ENCODE results near the gene EXOC6. TPM values are rescaled to one million over a fixed set of nuclear protein-coding genes. Genes with fewer than 3 reads are reported as not detected.

EXOC6 gene
- total RNA-seq, 1 experiment from 2014 or later: 12.9 TPM

DNA sequence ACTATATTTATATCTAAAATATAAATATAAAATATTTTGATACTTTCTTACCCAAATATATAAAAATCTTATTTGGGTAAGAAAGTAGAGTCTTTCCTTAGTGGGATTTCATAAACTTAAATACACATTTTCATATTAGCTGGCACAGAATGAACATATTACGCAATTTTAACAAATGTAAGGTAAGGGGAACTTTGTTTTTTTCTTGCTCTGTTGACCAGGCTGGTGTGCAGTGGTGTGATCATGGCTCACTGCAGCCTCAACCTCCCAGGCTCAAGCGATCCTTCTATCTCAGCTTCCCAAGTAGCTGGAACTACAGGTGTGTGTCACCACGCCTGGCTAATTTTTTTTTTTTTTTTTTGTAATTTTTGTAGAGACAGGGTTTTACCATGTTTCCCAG is 243.6 kb downstream of the EXOC6 start:
- intact Hi-C loops (cut with micrococcal nuclease): no loop called here
- no peak overlapping the region for H3K9ac ChIP-seq (ENCODE audit: low read length)
- H3K4me2 ChIP-seq (ENCODE audit: low read length): no peak overlapping the region
- ATAC-seq (no peak), DNase-seq (ENCODE audit: low read depth, low spot score) (no peak)
- H3K4me3 ChIP-seq (replicated peaks in 1 of 2; ENCODE audit: low read depth in 1 of 2, low read length in 2 of 2): no peak overlapping the region
- no peaks in the 10 kb centered on the region for H3K4me1 ChIP-seq (ENCODE audit: control insufficient read depth in 1 of 2, insufficient read depth in 2 of 2, low read length in 2 of 2)
- no TSS peak for BruUV-seq (replicated peaks)
- H3K36me3 ChIP-seq (ENCODE audit: control insufficient read depth in 1 of 2, insufficient read depth in 2 of 2, low read length in 2 of 2): no peaks in the 10 kb centered on the region
- ChIA-PET RAD21 (ENCODE audit: low non-redundant PET in 1 of 2, low total read pairs in 2 of 2, uncharacterized antibody in 2 of 2, unreplicated experiment in 2 of 2) (no interaction called here), POLR2A (no interaction called here), CTCF (no interaction called here)
- TF ChIP-seq REST (IDR thresholded peaks at IDR 0.05; ENCODE audit: low read depth): no peak
- no peak for TF ChIP-seq TCF7L2 (IDR thresholded peaks at IDR 0.05; ENCODE audit: borderline replicate concordance, extremely low read depth, insufficient read depth, insufficient read length)
- TF ChIP-seq SRF (IDR thresholded peaks at IDR 0.05; ENCODE audit: low read depth): no peak
- no peak for TF ChIP-seq SIN3A (IDR thresholded peaks at IDR 0.05; ENCODE audit: low read depth)
- TF ChIP-seq, protein P1, sequence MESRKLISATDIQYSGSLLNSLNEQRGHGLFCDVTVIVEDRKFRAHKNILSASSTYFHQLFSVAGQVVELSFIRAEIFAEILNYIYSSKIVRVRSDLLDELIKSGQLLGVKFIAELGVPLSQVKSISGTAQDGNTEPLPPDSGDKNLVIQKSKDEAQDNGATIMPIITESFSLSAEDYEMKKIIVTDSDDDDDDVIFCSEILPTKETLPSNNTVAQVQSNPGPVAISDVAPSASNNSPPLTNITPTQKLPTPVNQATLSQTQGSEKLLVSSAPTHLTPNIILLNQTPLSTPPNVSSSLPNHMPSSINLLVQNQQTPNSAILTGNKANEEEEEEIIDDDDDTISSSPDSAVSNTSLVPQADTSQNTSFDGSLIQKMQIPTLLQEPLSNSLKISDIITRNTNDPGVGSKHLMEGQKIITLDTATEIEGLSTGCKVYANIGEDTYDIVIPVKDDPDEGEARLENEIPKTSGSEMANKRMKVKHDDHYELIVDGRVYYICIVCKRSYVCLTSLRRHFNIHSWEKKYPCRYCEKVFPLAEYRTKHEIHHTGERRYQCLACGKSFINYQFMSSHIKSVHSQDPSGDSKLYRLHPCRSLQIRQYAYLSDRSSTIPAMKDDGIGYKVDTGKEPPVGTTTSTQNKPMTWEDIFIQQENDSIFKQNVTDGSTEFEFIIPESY (IDR thresholded peaks at IDR 0.05; ENCODE audit: extremely low read depth, insufficient replicate concordance, low read length): no peak
- TF ChIP-seq ELF1 (IDR thresholded peaks at IDR 0.05; ENCODE audit: borderline replicate concordance, low read depth): no peak
- no peak for TF ChIP-seq ZFX (IDR thresholded peaks at IDR 0.05)
- no peak for TF ChIP-seq SP1 (IDR thresholded peaks at IDR 0.05; ENCODE audit: low read depth)
- TF ChIP-seq YY1 (IDR thresholded peaks at IDR 0.05; ENCODE audit: extremely low read depth, insufficient replicate concordance, low read depth, low read length): no peak
- TF ChIP-seq EZH2phosphoT487 (IDR thresholded peaks at IDR 0.05; ENCODE audit: borderline replicate concordance): no peak
- no peak for TF ChIP-seq EGR1 (IDR thresholded peaks at IDR 0.05; ENCODE audit: low read depth)
- TF ChIP-seq, protein P2, sequence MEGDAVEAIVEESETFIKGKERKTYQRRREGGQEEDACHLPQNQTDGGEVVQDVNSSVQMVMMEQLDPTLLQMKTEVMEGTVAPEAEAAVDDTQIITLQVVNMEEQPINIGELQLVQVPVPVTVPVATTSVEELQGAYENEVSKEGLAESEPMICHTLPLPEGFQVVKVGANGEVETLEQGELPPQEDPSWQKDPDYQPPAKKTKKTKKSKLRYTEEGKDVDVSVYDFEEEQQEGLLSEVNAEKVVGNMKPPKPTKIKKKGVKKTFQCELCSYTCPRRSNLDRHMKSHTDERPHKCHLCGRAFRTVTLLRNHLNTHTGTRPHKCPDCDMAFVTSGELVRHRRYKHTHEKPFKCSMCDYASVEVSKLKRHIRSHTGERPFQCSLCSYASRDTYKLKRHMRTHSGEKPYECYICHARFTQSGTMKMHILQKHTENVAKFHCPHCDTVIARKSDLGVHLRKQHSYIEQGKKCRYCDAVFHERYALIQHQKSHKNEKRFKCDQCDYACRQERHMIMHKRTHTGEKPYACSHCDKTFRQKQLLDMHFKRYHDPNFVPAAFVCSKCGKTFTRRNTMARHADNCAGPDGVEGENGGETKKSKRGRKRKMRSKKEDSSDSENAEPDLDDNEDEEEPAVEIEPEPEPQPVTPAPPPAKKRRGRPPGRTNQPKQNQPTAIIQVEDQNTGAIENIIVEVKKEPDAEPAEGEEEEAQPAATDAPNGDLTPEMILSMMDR (IDR thresholded peaks at IDR 0.05 in 2 of 3, conservative IDR thresholded peaks at IDR 0.05 in 1 of 3; ENCODE audit: borderline replicate concordance in 1 of 3, insufficient read depth in 1 of 3, low read depth in 2 of 3, low read length in 2 of 3): no peak
- TF ChIP-seq POLR2AphosphoS5 (IDR thresholded peaks at IDR 0.05; ENCODE audit: low read depth, low read length): no peak
- no peak for TF ChIP-seq ZNF274 (IDR thresholded peaks at IDR 0.05; ENCODE audit: low read depth, low read length)
- TF ChIP-seq POLR2A (IDR thresholded peaks at IDR 0.05; ENCODE audit: borderline replicate concordance, extremely low read depth, insufficient read depth, insufficient read length): no peak
- H3K79me2 ChIP-seq (ENCODE audit: insufficient read depth, low read length): no peaks in the 10 kb centered on the region
- H2AFZ ChIP-seq (ENCODE audit: low read depth, low read length, poor library complexity, severe bottlenecking): no peak overlapping the region
- no peaks in the 10 kb centered on the region for H3K9me3 ChIP-seq (ENCODE audit: control insufficient read depth in 1 of 2, insufficient read depth in 1 of 2, low read depth in 1 of 2, low read length in 2 of 2)
- H3K27ac ChIP-seq (ENCODE audit: low read depth, low read length): no peak overlapping the region
- H3K27me3 ChIP-seq (ENCODE audit: insufficient read depth, low read length): no peaks in the 10 kb centered on the region
- H4K20me1 ChIP-seq (ENCODE audit: insufficient read depth): no peaks in the 10 kb centered on the region
- H3K9me2 ChIP-seq (ENCODE audit: insufficient read depth): no peaks in the 10 kb centered on the region
